Panc1 (cell line): ENCODE data around the gene LRCH1. TPM values are rescaled to one million over a fixed set of nuclear protein-coding genes. Genes with fewer than 3 reads are reported as not detected.

Experiments used
- ATAC-seq: fragments of 200-7000 bp; cut with Tn5 transposase; 2 replicates; pipeline ENCODE4 v1.9.1; 2020; ENCODE audit warnings: mild to moderate bottlenecking, moderate library complexity
- BruUV-seq: library from RNA; stranded (reverse); fragments of 400-500 nt; replicated peaks from 2 replicates; lab custom pipeline; 2021; lab: Mats Ljungman, UMichigan
- CTCF ChIA-PET: fragments of 300-600 bp; sonication (Branson Sonifier 250); formaldehyde crosslinking; loops from one replicate; lab custom pipeline; 2022; ENCODE audit warnings: antibody characterized with exemption; lab: Charles Lee
- POLR2A ChIA-PET: fragments of 300-600 bp; sonication (Branson Sonifier 250); formaldehyde crosslinking; loops from one replicate; lab custom pipeline; 2022; ENCODE audit warnings: antibody characterized with exemption; lab: Charles Lee
- DNase-seq: peaks from one replicate; pipeline ENCODE4 v3.0.0-alpha.2; 2010; ENCODE audit warnings: low read depth, low spot score
- H3K27ac ChIP-seq: 2 replicates; pipeline ENCODE4 v1.5.1; 2011; ENCODE audit warnings: mild to moderate bottlenecking, low read length, inconsistent platforms
- H3K27me3 ChIP-seq: fragments of 200-500 bp; sonication (Bioruptor generic); 2 replicates; pipeline ENCODE4 v1.6.0; 2014; ENCODE audit warnings: low read length, inconsistent platforms; ENCODE audit not compliant: control insufficient read depth, insufficient read depth
- H3K36me3 ChIP-seq: fragments of 200-500 bp; sonication (Bioruptor generic); 2 replicates; pipeline ENCODE4 v1.5.1; 2014; ENCODE audit warnings: inconsistent platforms, mild to moderate bottlenecking, low read length, moderate library complexity; ENCODE audit not compliant: control insufficient read depth, insufficient read depth
- H3K4me1 ChIP-seq: 2 replicates; pipeline ENCODE4 v1.5.1; 2011; ENCODE audit warnings: inconsistent platforms, mild to moderate bottlenecking, low read length, moderate library complexity; ENCODE audit not compliant: control insufficient read depth, insufficient read depth
- H3K4me3 ChIP-seq, 2 experiments: 2 replicates each; pipeline ENCODE4 v1.5.1; 2011 to 2012; ENCODE audit warnings: low read depth in 2 of 2, low read length in 2 of 2, mild to moderate bottlenecking in 2 of 2, inconsistent platforms in 1 of 2, moderate library complexity in 1 of 2
- H3K9me3 ChIP-seq: fragments of 200-500 bp; sonication (Bioruptor generic); 2 replicates; pipeline ENCODE4 v1.5.1; 2014; ENCODE audit warnings: low read depth, mild to moderate bottlenecking, inconsistent platforms, low read length, moderate library complexity; ENCODE audit not compliant: control insufficient read depth, insufficient read depth
- CTCF ChIP-seq: fragments of 450-650 bp; IDR thresholded peaks from 2 replicates; pipeline ENCODE4 v1.5.1; 2017; ENCODE audit warnings: mild to moderate bottlenecking
- POLR2AphosphoS5 ChIP-seq: IDR thresholded peaks from 2 replicates; pipeline ENCODE4 v1.6.1; 2012; ENCODE audit warnings: mild to moderate bottlenecking, low read depth, low read length, moderate library complexity
- REST ChIP-seq, 2 experiments: IDR thresholded peaks; 2 replicates each; pipeline ENCODE4 v1.6.1; 2011 to 2012; ENCODE audit warnings: low read depth in 2 of 2, control low read depth in 1 of 2, low read length in 1 of 2, mild to moderate bottlenecking in 1 of 2, moderate library complexity in 1 of 2; ENCODE audit not compliant: insufficient read depth in 1 of 2
- SIN3A ChIP-seq: IDR thresholded peaks from 2 replicates; pipeline ENCODE4 v1.6.1; 2012; ENCODE audit warnings: low read depth, mild to moderate bottlenecking, low read length, moderate library complexity, borderline replicate concordance; ENCODE audit not compliant: insufficient read depth
- TCF7L2 ChIP-seq: IDR thresholded peaks from 2 replicates; pipeline ENCODE4 v1.6.1; 2011; ENCODE audit warnings: mild to moderate bottlenecking, low read depth, low read length, inconsistent platforms
- in situ Hi-C: cut with HindIII; loops from 2 replicates; pipeline ENCODE4 v1.10.0; 2016; ENCODE audit warnings: low sequenced_read_pairs, low pct_unique_long_range_greater_than_20kb
- intact Hi-C: fragments of 100-400 bp; cut with micrococcal nuclease; formaldehyde crosslinking; loops from one replicate; pipeline ENCODE4 v1.10.0; 2022; ENCODE audit not compliant: unreplicated experiment
- total RNA-seq: library from RNA; stranded (reverse); gene quantifications from one replicate; pipeline ENCODE4 v1.2.1, GENCODE V29; 2021; ENCODE audit not compliant: unreplicated experiment

Gene LRCH1
- total RNA-seq, 1 experiment from 2014 or later, result 7.9 TPM

- ATAC-seq, result no peak
- Histone ChIP-seq H3K36me3 (no peaks in the 10 kb centered on the region), H3K27ac (no peak overlapping the region), H3K9me3 (no peaks in the 10 kb centered on the region), H3K4me1 (no peaks in the 10 kb centered on the region), H3K4me3 (no peak overlapping the region), H3K27me3 (no peaks in the 10 kb centered on the region)
- no TSS peak for BruUV-seq
- intact Hi-C loops, result no loop called here
- no peak for TF ChIP-seq TCF7L2
- no peak for TF ChIP-seq SIN3A
- no peak for TF ChIP-seq REST (IDR thresholded peaks at IDR 0.05; ENCODE audit: insufficient read depth in 1 of 2, low read depth in 2 of 2, low read length in 1 of 2)
- TF ChIP-seq POLR2AphosphoS5, result no peak
- no peak for TF ChIP-seq CTCF
- in situ Hi-C loops, result no loop called here
- ChIA-PET POLR2A (no interaction called here), CTCF (no interaction called here)
- no peak for DNase-seq
Measured at GRCh38 chr13:46644816-46645215, 91.8 kb downstream of the LRCH1 start.

GRCh38 chr13:46647512-46648065 is 94.6 kb downstream of the LRCH1 start:
- ChIA-PET POLR2A (no interaction called here), CTCF (no interaction called here)
- no TSS peak for BruUV-seq
- in situ Hi-C loops (no loop called here), intact Hi-C loops (no loop called here)
- TF ChIP-seq POLR2AphosphoS5 (no peak), CTCF (no peak), SIN3A (no peak), REST (IDR thresholded peaks at IDR 0.05; ENCODE audit: insufficient read depth in 1 of 2, low read depth in 2 of 2, low read length in 1 of 2) (no peak), TCF7L2 (no peak)
- no peaks in the 10 kb centered on the region for H3K4me1 ChIP-seq
- no peaks in the 10 kb centered on the region for H3K27me3 ChIP-seq
- no peaks in the 10 kb centered on the region for H3K9me3 ChIP-seq
- ATAC-seq, result no peak
- H3K4me3 ChIP-seq, result no peak overlapping the region
- no peak for DNase-seq
- no peaks in the 10 kb centered on the region for H3K36me3 ChIP-seq
- no peak overlapping the region for H3K27ac ChIP-seq
